NCI-H446 (cell line): ENCODE data around the gene MYO18A.

Experiments used
- DNase-seq, 2 experiments: peaks; one replicate each; lab custom pipeline; 2025; lab: John Stamatoyannopoulos, UW

The MYO18A gene

GRCh38 chr17:29031488-29031887, 148.7 kb downstream of the MYO18A start:
- no peak for DNase-seq

GRCh38 chr17:29024316-29024952, 155.8 kb downstream of the MYO18A start:
- DNase-seq, result no peak

- no peak for DNase-seq
Observed at GRCh38 chr17:29022074-29022473, 158.1 kb downstream of the MYO18A start.

GRCh38 chr17:29021226-29021625, 159.0 kb downstream of the MYO18A start:
- DNase-seq, result no peak
